ENCODE measurements around the gene CLCA2.
A peak's percentile ranks its signal among the peaks of the same experiment; 100 is the strongest.

The CLCA2 gene

GRCh38 chr1:86441997-86442396 is 18.0 kb downstream of the CLCA2 start:
- Histone ChIP-seq H3K9me3 (ENCODE audit: control extremely low read depth in 1 of 5, control insufficient read depth in 4 of 5, insufficient read depth in 2 of 5, low read depth in 1 of 5, low read length in 4 of 5) (no peaks in the 10 kb centered on the region), H3K4me3 (ENCODE audit: control insufficient read depth in 1 of 7, extremely low read depth in 1 of 7, insufficient read depth in 4 of 7, low read depth in 2 of 7, low read length in 6 of 7) (no peak overlapping the region), H3K27ac (ENCODE audit: insufficient read depth in 1 of 2, low read depth in 1 of 2, low read length in 2 of 2, poor library complexity in 1 of 2, severe bottlenecking in 2 of 2) (no peak overlapping the region), H3K36me3 (ENCODE audit: control insufficient read depth in 4 of 4, insufficient read depth in 4 of 4, low read length in 3 of 4) (no peaks in the 10 kb centered on the region), H3K27me3 (replicated peaks in 2 of 5; ENCODE audit: control insufficient read depth in 4 of 5, insufficient read depth in 5 of 5, low read length in 4 of 5) (no peaks in the 10 kb centered on the region), H3K4me1 (ENCODE audit: control extremely low read depth in 1 of 4, control insufficient read depth in 4 of 4, insufficient read depth in 4 of 4, low read length in 3 of 4) (peaks cover 0 to 10% (median 5%) of the 10 kb centered on the region in 4 experiments)
- ChIA-PET CTCF (interaction anchor here (1.2 to 1.4 kb wide), 2 partner anchors 16 to 33 kb away, joined by 3 to 4 read pairs; no protein-coding TSS in a partner anchor), POLR2A (no interaction called here)
- no CpG with 5 or more reads among the region's 1 CpG for WGBS (ENCODE audit: insufficient coverage)
- no peak for DNase-seq

- no peaks in the 10 kb centered on the region for H3K36me3 ChIP-seq (ENCODE audit: control insufficient read depth in 4 of 4, insufficient read depth in 4 of 4, low read length in 3 of 4)
- WGBS (ENCODE audit: insufficient coverage): no CpG with 5 or more reads among the region's 1 CpG
- no peaks in the 10 kb centered on the region for H3K27me3 ChIP-seq (replicated peaks in 2 of 5; ENCODE audit: control insufficient read depth in 4 of 5, insufficient read depth in 5 of 5, low read length in 4 of 5)
- no peak overlapping the region for H3K4me3 ChIP-seq (ENCODE audit: control insufficient read depth in 1 of 7, extremely low read depth in 1 of 7, insufficient read depth in 4 of 7, low read depth in 2 of 7, low read length in 6 of 7)
- no peak overlapping the region for H3K27ac ChIP-seq (ENCODE audit: insufficient read depth in 1 of 2, low read depth in 1 of 2, low read length in 2 of 2, poor library complexity in 1 of 2, severe bottlenecking in 2 of 2)
- CTCF ChIA-PET: interaction anchor here (0.7 to 1.0 kb wide), 2 partner anchors 10 to 26 kb away, joined by 3 to 4 read pairs; no protein-coding TSS in a partner anchor
- POLR2A ChIA-PET: no interaction called here
- peaks cover 0 to 10% (median 4%) of the 10 kb centered on the region in 4 experiments for H3K4me1 ChIP-seq (ENCODE audit: control extremely low read depth in 1 of 4, control insufficient read depth in 4 of 4, insufficient read depth in 4 of 4, low read length in 3 of 4)
- peak in 2 of 3 donors; percentile 21 to 36 for DNase-seq
- no peaks in the 10 kb centered on the region for H3K9me3 ChIP-seq (ENCODE audit: control extremely low read depth in 1 of 5, control insufficient read depth in 4 of 5, insufficient read depth in 2 of 5, low read depth in 1 of 5, low read length in 4 of 5)
Measured at GRCh38 chr1:86445919-86446318, 21.9 kb downstream of the CLCA2 start.

- Histone ChIP-seq H3K36me3 (ENCODE audit: control insufficient read depth in 4 of 4, insufficient read depth in 4 of 4, low read length in 3 of 4) (no peaks in the 10 kb centered on the region), H3K27me3 (replicated peaks in 2 of 5; ENCODE audit: control insufficient read depth in 4 of 5, insufficient read depth in 5 of 5, low read length in 4 of 5) (no peaks in the 10 kb centered on the region), H3K9me3 (ENCODE audit: control extremely low read depth in 1 of 5, control insufficient read depth in 4 of 5, insufficient read depth in 2 of 5, low read depth in 1 of 5, low read length in 4 of 5) (no peaks in the 10 kb centered on the region), H3K4me1 (ENCODE audit: control extremely low read depth in 1 of 4, control insufficient read depth in 4 of 4, insufficient read depth in 4 of 4, low read length in 3 of 4) (peaks cover 0 to 6% (median 2%) of the 10 kb centered on the region in 4 experiments), H3K4me3 (ENCODE audit: control insufficient read depth in 1 of 7, extremely low read depth in 1 of 7, insufficient read depth in 4 of 7, low read depth in 2 of 7, low read length in 6 of 7) (no peak overlapping the region), H3K27ac (ENCODE audit: insufficient read depth in 1 of 2, low read depth in 1 of 2, low read length in 2 of 2, poor library complexity in 1 of 2, severe bottlenecking in 2 of 2) (no peak overlapping the region)
- WGBS (ENCODE audit: insufficient coverage): 100% methylated on average over 1 of the region's 4 CpGs
- POLR2A ChIA-PET: no interaction called here
- CTCF ChIA-PET: interaction anchor here (1.0 kb wide), 1 partner anchor 17 kb away, joined by 3 read pairs; no protein-coding TSS in a partner anchor
- no peak for DNase-seq
Measured at GRCh38 chr1:86447198-86447790, 23.3 kb downstream of the CLCA2 start.

GRCh38 chr1:86448670-86449069 is 24.7 kb downstream of the CLCA2 start:
- no peaks in the 10 kb centered on the region for H3K36me3 ChIP-seq (ENCODE audit: control insufficient read depth in 4 of 4, insufficient read depth in 4 of 4, low read length in 3 of 4)
- no peak overlapping the region for H3K27ac ChIP-seq (ENCODE audit: insufficient read depth in 1 of 2, low read depth in 1 of 2, low read length in 2 of 2, poor library complexity in 1 of 2, severe bottlenecking in 2 of 2)
- WGBS (ENCODE audit: insufficient coverage): no CpG with 5 or more reads among the region's 1 CpG
- ChIA-PET CTCF (no interaction called here), POLR2A (no interaction called here)
- no peaks in the 10 kb centered on the region for H3K27me3 ChIP-seq (replicated peaks in 2 of 5; ENCODE audit: control insufficient read depth in 4 of 5, insufficient read depth in 5 of 5, low read length in 4 of 5)
- peak in 2 of 3 donors; percentile 13 to 30 for DNase-seq
- no peaks in the 10 kb centered on the region for H3K9me3 ChIP-seq (ENCODE audit: control extremely low read depth in 1 of 5, control insufficient read depth in 4 of 5, insufficient read depth in 2 of 5, low read depth in 1 of 5, low read length in 4 of 5)
- peaks cover 0 to 4% (median 2%) of the 10 kb centered on the region in 4 experiments for H3K4me1 ChIP-seq (ENCODE audit: control extremely low read depth in 1 of 4, control insufficient read depth in 4 of 4, insufficient read depth in 4 of 4, low read length in 3 of 4)
- H3K4me3 ChIP-seq (ENCODE audit: control insufficient read depth in 1 of 7, extremely low read depth in 1 of 7, insufficient read depth in 4 of 7, low read depth in 2 of 7, low read length in 6 of 7): no peak overlapping the region

- POLR2A ChIA-PET: no interaction called here
- Histone ChIP-seq H3K4me1 (ENCODE audit: control extremely low read depth in 1 of 4, control insufficient read depth in 4 of 4, insufficient read depth in 4 of 4, low read length in 3 of 4) (peaks cover 0 to 4% (median 2%) of the 10 kb centered on the region in 4 experiments), H3K36me3 (ENCODE audit: control insufficient read depth in 4 of 4, insufficient read depth in 4 of 4, low read length in 3 of 4) (no peaks in the 10 kb centered on the region), H3K9me3 (ENCODE audit: control extremely low read depth in 1 of 5, control insufficient read depth in 4 of 5, insufficient read depth in 2 of 5, low read depth in 1 of 5, low read length in 4 of 5) (no peaks in the 10 kb centered on the region), H3K27me3 (replicated peaks in 2 of 5; ENCODE audit: control insufficient read depth in 4 of 5, insufficient read depth in 5 of 5, low read length in 4 of 5) (no peaks in the 10 kb centered on the region), H3K27ac (ENCODE audit: insufficient read depth in 1 of 2, low read depth in 1 of 2, low read length in 2 of 2, poor library complexity in 1 of 2, severe bottlenecking in 2 of 2) (no peak overlapping the region), H3K4me3 (ENCODE audit: control insufficient read depth in 1 of 7, extremely low read depth in 1 of 7, insufficient read depth in 4 of 7, low read depth in 2 of 7, low read length in 6 of 7) (no peak overlapping the region)
- CTCF ChIA-PET: interaction anchor here (1.1 kb wide), 1 partner anchor 23 kb away, joined by 4 read pairs; no protein-coding TSS in a partner anchor
- DNase-seq: no peak
- WGBS (ENCODE audit: insufficient coverage): no CpG with 5 or more reads among the region's 1 CpG
Measured at GRCh38 chr1:86449103-86449502, 25.1 kb downstream of the CLCA2 start.

GRCh38 chr1:86450847-86451246 is 26.9 kb downstream of the CLCA2 start:
- Histone ChIP-seq H3K36me3 (ENCODE audit: control insufficient read depth in 4 of 4, insufficient read depth in 4 of 4, low read length in 3 of 4) (no peaks in the 10 kb centered on the region), H3K9me3 (ENCODE audit: control extremely low read depth in 1 of 5, control insufficient read depth in 4 of 5, insufficient read depth in 2 of 5, low read depth in 1 of 5, low read length in 4 of 5) (no peaks in the 10 kb centered on the region), H3K4me3 (ENCODE audit: control insufficient read depth in 1 of 7, extremely low read depth in 1 of 7, insufficient read depth in 4 of 7, low read depth in 2 of 7, low read length in 6 of 7) (no peak overlapping the region), H3K4me1 (ENCODE audit: control extremely low read depth in 1 of 4, control insufficient read depth in 4 of 4, insufficient read depth in 4 of 4, low read length in 3 of 4) (peaks cover 0 to 4% (median 2%) of the 10 kb centered on the region in 4 experiments), H3K27ac (ENCODE audit: insufficient read depth in 1 of 2, low read depth in 1 of 2, low read length in 2 of 2, poor library complexity in 1 of 2, severe bottlenecking in 2 of 2) (no peak overlapping the region), H3K27me3 (replicated peaks in 2 of 5; ENCODE audit: control insufficient read depth in 4 of 5, insufficient read depth in 5 of 5, low read length in 4 of 5) (no peaks in the 10 kb centered on the region)
- CTCF ChIA-PET: interaction anchor here (1.8 to 2.4 kb wide), 2 partner anchors 11 to 49 kb away, joined by 7 to 8 read pairs; no protein-coding TSS in a partner anchor
- DNase-seq: no peak
- 0% methylated on average over 1 of the region's 3 CpGs for WGBS (ENCODE audit: insufficient coverage)
- POLR2A ChIA-PET: no interaction called here

GRCh38 chr1:86453664-86454063 is 29.7 kb downstream of the CLCA2 start:
- no peak overlapping the region for H3K27ac ChIP-seq (ENCODE audit: insufficient read depth in 1 of 2, low read depth in 1 of 2, low read length in 2 of 2, poor library complexity in 1 of 2, severe bottlenecking in 2 of 2)
- WGBS (ENCODE audit: insufficient coverage): 100% methylated on average over 1 of the region's 3 CpGs
- no peak for DNase-seq
- H3K4me1 ChIP-seq (ENCODE audit: control extremely low read depth in 1 of 4, control insufficient read depth in 4 of 4, insufficient read depth in 4 of 4, low read length in 3 of 4): peaks cover 0 to 4% (median 0%) of the 10 kb centered on the region in 4 experiments
- no peaks in the 10 kb centered on the region for H3K27me3 ChIP-seq (replicated peaks in 2 of 5; ENCODE audit: control insufficient read depth in 4 of 5, insufficient read depth in 5 of 5, low read length in 4 of 5)
- no peak overlapping the region for H3K4me3 ChIP-seq (ENCODE audit: control insufficient read depth in 1 of 7, extremely low read depth in 1 of 7, insufficient read depth in 4 of 7, low read depth in 2 of 7, low read length in 6 of 7)
- H3K9me3 ChIP-seq (ENCODE audit: control extremely low read depth in 1 of 5, control insufficient read depth in 4 of 5, insufficient read depth in 2 of 5, low read depth in 1 of 5, low read length in 4 of 5): no peaks in the 10 kb centered on the region
- ChIA-PET POLR2A (no interaction called here), CTCF (no interaction called here)
- H3K36me3 ChIP-seq (ENCODE audit: control insufficient read depth in 4 of 4, insufficient read depth in 4 of 4, low read length in 3 of 4): no peaks in the 10 kb centered on the region
